RWPE1 (cell line): Measurements from ENCODE around the gene FLRT1.

ENCODE experiments used
- CTCF ChIA-PET: fragments of 350-600 bp; sonication (Branson Sonifier 250); formaldehyde crosslinking; extraction: SDS; loops from one replicate; lab custom pipeline; 2021; lab: Yijun Ruan, JAX
- POLR2A ChIA-PET: fragments of 400-600 bp; formaldehyde crosslinking; extraction: SDS; loops from one replicate; lab custom pipeline; 2020; ENCODE audit warnings: antibody characterized with exemption; ENCODE audit not compliant: low non-redundant PET; lab: Yijun Ruan, JAX
- DNase-seq: peaks from one replicate; pipeline ENCODE4 v3.0.0; 2012; ENCODE audit warnings: low spot score
- H3K27ac ChIP-seq: fragments of 450-650 bp; 2 replicates; pipeline ENCODE4 v1.5.1; 2017
- TF ChIP-seq, protein P1 (sequence below): fragments of 450-650 bp; conservative IDR thresholded peaks from 2 replicates; pipeline ENCODE4 v1.5.1; 2017; ENCODE audit warnings: low read depth, mild to moderate bottlenecking

Gene FLRT1

DNA sequence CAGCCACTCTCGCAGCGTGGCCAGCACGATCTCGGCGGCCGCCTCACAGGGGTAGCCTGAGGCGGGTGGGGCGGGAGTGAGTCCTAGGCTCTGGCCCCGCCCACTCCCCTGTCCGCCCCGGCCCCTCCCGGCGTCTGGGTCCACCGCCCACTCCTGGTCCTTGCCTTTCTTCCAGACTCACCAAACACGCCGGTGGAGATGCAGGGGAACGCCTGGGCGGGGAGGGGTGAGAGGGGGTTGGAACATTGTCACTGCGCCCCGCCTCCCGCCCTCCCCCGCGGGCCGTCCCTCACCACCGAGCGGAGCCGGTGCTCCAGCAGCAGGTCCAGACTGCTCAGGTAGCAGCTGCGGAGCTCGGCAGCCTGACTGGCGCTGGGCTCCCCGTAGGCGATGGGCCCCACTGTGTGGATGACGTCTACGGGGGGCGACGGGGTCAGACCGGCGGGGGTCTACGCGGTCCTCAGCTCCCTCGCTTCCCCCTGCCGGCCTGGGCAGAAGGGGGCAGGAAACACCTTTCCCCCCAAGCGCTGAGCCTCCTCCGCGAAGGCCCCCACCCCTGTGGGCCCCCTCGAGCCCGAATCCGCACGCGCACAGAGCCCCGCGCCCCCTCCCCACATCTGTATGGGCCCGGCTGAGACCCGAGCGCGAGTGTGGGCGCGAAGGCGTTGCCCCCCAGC, 36.2 kb upstream of the FLRT1 start:
- DNase-seq, result peak; percentile 98
- POLR2A ChIA-PET, result no interaction called here
- CTCF ChIA-PET, result interaction anchor here (0.6 to 5.1 kb wide), 10 partner anchors 12 to 757 kb away, joined by 3 to 45 read pairs (median 6); partner anchors contain the start of gene MACROD1
- H3K27ac ChIP-seq, result peak overlapping the region; percentile 85
- TF ChIP-seq, protein P1, sequence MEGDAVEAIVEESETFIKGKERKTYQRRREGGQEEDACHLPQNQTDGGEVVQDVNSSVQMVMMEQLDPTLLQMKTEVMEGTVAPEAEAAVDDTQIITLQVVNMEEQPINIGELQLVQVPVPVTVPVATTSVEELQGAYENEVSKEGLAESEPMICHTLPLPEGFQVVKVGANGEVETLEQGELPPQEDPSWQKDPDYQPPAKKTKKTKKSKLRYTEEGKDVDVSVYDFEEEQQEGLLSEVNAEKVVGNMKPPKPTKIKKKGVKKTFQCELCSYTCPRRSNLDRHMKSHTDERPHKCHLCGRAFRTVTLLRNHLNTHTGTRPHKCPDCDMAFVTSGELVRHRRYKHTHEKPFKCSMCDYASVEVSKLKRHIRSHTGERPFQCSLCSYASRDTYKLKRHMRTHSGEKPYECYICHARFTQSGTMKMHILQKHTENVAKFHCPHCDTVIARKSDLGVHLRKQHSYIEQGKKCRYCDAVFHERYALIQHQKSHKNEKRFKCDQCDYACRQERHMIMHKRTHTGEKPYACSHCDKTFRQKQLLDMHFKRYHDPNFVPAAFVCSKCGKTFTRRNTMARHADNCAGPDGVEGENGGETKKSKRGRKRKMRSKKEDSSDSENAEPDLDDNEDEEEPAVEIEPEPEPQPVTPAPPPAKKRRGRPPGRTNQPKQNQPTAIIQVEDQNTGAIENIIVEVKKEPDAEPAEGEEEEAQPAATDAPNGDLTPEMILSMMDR, result no peak

DNA sequence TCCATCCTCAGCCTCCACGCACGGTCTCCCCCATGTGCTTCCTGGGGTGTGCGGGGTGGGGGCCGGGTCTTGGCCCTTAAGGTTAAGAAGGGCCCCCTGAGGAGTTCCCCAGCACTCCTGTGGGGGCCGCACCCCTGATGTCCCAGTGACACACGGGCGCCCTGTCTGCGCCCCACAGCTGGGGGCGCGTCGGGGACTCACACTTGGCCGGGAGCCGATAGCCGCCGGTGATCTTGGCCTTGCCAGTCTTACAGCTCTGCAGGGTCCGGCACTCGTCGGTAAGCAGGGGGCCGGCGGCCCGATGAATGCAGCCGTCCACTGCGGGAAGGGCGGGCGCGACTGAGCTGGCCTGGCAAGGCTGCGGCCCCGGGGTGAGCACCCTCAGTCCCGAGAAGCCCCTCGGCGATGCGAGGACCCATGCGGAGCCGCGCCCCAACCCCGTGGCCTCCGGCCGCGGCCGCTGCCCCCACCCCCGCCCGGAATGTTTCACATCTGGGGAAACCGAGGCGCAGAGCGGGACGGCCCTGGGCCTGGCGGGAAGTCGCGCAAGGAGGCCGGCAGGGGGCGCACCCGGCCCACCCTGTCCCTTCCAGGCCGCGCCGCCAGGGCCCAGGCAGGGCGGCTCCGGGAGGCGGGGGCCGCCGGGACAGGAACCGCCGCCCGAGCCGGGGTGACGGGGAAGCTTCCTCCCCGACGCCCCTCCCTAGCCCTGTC, 35.5 kb upstream of the FLRT1 start:
- peak; percentile 64 for DNase-seq
- H3K27ac ChIP-seq, result peak overlapping the region; percentile 85
- POLR2A ChIA-PET, result no interaction called here
- CTCF ChIA-PET, result interaction anchor here (0.6 to 5.1 kb wide), 17 partner anchors 12 to 758 kb away, joined by 3 to 45 read pairs (median 4); partner anchors contain the start of gene MACROD1
- TF ChIP-seq, protein P1, result peak; percentile 86

DNA sequence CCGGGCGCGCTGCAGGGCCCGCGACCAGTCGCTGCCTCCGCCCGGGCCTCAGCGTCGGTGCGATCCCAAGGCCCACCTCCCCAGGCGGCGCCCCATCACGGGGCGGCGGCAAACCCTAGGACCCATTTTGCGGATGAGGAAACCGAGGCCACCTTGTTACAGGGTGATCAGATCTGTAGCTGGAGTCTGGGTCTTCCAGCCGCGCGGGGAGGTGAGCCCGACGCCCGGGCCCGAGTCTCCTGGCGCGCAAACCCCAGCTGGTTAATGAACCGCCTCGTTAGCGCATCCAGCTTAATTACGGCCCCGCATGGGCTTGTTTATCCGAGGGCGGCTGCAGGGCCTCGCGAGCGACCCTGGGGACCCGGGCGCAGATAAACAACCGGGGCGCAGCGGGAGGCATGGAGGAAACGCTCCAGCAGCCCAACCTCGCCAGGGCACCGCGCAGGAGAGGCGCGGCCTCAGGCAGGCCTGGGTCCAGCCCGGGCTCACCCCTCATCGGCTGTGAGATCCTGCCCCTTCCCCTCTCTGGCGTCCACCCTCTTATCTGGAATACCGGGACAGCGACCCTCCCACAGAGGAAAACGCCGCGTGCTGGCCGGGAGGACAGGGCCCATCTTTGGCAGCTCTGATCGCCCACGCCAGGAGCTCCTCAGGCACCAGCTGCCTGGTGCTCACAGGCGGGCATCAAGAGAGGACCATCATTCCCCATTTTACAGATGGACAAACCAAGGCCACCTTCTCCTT, 34.8 kb upstream of the FLRT1 start:
- POLR2A ChIA-PET, result interaction anchor here (0.7 kb wide), 1 partner anchor 184 kb away, joined by 3 read pairs; the partner anchor contains the start of gene STIP1

DNA sequence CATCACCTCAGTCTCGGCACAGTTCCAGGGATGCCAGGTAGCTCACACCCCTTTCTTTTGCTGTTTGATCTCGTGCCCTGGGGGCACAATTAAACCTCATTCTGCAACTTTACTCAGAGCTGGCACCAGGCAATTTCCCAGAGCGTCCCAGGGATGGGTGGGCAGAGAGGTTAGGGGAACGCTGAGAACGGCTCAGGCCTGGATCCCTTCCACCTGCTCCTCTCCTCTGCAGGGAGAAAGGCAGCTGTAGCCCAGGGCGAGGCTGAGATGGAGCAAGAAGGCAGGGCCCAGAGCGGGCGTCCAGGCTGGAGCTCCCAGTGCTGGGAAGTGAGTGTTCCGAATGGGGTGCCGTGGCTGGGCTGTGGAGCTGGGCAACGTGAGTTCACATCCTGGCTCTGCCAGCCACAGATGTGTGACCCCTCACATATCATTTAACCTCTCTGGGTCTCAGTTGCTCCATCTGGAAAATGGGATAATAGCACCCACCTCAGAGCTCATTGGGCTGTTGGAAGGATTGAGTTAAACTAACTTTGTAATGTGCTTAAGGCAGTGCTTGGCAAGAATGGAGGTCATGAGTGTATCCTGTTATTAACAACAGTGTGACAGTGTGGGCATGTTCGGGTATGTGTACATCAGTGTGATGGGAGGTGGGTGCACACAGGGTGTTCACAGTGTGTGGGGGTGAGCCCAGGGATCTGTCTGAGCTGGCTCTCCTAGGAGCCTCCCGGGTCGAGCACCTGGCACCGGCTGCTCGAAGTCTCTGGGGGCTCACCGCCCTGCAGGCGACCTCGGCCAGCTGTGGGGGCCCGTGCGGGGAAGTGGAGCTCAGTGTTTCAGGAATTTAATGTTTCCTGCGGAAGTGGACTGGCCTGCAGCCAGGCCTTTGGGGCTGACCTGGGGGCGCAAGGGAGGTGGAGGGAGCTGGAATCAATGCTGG, 34.0 kb upstream of the FLRT1 start:
- TF ChIP-seq, protein P1, result no peak
- DNase-seq, result no peak
- POLR2A ChIA-PET, result interaction anchor here (0.6 to 0.7 kb wide), 2 partner anchors 7 to 184 kb away, joined by 3 to 10 read pairs; partner anchors contain the start of gene STIP1
- H3K27ac ChIP-seq, result peak overlapping the region; percentile 25
- CTCF ChIA-PET, result interaction anchor here (0.5 to 5.1 kb wide), 8 partner anchors 10 to 222 kb away, joined by 3 to 45 read pairs (median 6); partner anchors contain the start of gene MACROD1

More for the DNA sequence above, 34.8 kb upstream of the FLRT1 start:
- TF ChIP-seq, protein P1, result peak; percentile 54; the same call in 1 of the 2 replicates
- CTCF ChIA-PET, result interaction anchor here (0.6 to 5.1 kb wide), 16 partner anchors 10 to 206 kb away, joined by 3 to 45 read pairs (median 4); partner anchors contain the start of gene MACROD1
- no peak overlapping the region for H3K27ac ChIP-seq
- DNase-seq, result no peak

DNA sequence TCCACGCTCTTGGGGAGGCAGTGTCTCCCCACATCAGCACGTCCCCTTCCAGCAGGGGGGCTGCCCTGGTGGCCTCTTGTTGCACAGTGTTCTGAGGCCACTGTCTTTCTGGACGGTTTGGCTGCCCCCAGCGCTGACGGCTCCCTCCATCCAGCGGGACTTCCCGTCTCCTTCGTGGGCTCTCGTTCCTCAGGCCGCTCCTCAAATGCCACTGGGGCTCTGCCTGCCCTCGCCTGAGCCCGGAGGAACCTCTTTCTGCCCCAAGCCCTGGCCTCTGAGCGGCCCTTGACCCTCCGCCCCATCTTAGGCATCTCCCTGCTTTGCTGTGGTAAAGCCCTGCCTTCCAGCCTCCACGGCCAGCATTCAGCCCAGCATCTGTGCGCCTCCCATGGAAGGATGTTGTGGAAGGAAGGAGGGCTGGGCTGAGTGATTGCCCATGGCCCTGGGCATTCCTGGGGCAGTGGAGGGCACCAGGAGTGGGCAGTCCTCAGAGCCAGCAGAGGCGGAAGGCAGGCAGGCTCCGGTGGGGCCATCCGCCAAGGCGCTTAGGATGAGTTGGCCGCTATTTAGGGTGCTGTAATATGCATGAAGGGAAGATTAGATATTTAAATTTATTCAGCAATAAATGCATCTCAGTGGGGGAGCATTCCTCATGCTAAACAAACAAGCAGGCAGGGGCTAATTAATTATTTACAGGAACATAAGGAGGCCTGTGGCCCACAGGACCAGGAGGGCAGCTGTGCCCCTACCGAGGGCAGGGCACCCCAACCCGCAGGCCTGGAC, 31.7 kb upstream of the FLRT1 start:
- H3K27ac ChIP-seq, result peak overlapping the region; percentile 46
- TF ChIP-seq, protein P1, result no peak
- CTCF ChIA-PET, result no interaction called here
- POLR2A ChIA-PET, result no interaction called here
- no peak for DNase-seq
